HG02970 (cell line): ENCODE measurements around the gene CCNL1.

ENCODE experiments used
- ATAC-seq: cut with Tn5 transposase; IDR thresholded peaks from one replicate; pipeline ENCODE4 v1.9.1; 2021; ENCODE audit warnings: mild to moderate bottlenecking, moderate library complexity, moderate number of reproducible peaks; ENCODE audit not compliant: unreplicated experiment, low FRiP score

CCNL1 gene

DNA sequence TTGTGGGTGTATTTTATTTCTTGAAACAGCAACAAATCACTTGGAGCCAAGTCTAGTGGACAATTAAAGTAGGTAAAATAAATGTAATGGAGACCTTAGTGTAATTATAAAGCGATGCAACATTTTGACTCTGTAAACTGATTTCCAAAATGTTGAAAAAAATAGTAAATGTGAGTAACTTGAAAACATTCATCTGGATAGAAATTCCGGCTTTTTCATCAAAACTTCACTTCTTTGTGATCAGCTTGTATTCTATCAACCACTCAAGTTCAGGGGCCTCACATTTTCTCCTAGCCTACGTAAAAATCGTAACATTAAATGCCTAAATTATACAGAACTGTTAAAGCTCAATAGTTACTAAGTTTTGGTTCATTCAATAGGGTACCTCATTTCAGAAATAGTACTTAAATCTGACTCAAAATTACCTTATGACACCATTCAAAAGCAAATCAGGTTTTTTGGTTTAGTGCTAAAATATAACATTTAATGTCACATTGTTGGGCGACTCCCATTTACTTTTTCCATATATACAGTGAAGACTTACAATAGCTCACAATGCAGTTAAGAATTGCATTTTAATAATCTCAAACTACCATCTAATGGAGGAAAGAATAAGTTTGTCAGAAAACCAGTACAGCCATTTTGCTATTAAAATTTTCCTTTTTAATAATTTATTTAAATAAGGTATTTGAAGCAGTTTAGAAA is 12.7 kb downstream of the CCNL1 start:
- ATAC-seq = no peak

DNA sequence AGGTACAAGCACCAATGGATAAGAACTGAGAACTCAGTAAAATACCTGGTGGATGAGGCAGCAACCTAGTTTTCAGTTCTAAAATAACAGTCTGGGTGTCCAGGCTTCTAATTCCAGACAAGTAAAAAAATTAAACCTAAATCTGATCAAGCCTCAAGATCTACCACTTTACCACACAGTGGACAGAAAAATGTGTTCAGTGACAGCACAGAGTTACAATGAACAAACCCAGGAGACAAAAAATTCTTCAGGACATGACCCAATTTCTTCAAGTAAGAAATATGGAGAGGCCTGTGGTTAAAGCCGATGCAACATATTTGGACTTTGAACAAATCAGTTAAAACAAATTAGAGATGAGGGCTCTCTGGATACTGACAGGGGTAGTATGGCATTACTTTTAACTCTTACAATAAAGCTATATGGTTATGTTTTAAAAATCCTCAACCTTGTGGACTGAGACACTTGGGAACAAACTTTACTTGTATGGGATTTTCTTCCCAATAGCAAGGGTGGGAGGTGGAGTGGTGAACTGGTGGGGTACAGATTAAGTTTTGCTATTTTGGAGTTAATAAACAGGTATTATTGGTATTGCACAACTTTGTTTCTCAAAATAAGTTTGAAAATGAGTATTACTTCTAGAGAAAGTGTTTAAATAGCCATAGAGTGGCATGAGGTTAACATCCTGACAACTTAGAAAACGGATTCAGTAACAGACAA is 14.2 kb downstream of the CCNL1 start:
- no peak for ATAC-seq

DNA sequence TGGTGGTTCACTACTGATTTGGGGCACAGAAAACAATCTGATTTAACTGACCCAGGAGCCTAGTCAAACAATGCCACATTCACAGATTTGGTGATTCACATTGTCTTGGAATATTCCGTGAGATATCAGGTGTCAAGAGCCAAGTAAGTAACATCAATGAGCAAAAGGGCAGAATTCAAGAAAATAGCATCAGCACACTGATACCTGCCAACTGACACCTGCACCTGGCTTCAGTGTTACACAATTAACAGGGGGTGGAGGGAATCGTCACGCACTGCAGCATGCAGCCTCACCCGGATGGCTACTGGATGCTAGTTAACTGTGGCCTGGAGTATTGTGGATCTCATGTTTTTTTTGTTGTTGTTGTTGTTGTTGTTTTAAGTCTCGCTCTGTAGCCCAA is 17.6 kb downstream of the CCNL1 start:
- no peak for ATAC-seq

DNA sequence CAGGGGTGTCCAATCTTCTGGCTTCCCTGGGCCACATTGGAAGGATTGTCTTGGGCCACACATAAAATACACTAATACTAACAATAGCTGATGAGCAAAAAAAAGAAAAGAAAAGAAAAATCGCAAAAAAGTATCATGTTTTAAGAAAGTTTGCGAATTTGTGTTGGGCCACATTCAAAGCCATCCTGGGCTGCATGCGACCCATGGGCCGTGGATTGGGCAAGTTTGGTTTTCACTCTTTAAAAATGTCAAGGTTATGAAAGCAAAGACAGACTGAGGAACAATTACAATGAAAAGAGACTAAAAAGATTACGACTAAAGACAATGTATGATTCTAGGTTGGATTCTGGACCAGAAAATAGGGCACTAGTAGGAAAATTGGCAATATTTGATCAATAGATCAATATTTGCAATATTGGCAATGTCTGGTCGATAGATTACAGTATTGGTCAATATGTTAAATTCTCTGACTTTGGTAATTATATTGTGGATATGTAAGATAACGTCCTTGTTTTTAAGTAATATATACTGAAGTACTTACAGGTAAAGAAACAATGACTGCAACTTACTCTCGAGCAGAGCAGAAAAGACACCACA is 19.9 kb downstream of the CCNL1 start:
- ATAC-seq = no peak

DNA sequence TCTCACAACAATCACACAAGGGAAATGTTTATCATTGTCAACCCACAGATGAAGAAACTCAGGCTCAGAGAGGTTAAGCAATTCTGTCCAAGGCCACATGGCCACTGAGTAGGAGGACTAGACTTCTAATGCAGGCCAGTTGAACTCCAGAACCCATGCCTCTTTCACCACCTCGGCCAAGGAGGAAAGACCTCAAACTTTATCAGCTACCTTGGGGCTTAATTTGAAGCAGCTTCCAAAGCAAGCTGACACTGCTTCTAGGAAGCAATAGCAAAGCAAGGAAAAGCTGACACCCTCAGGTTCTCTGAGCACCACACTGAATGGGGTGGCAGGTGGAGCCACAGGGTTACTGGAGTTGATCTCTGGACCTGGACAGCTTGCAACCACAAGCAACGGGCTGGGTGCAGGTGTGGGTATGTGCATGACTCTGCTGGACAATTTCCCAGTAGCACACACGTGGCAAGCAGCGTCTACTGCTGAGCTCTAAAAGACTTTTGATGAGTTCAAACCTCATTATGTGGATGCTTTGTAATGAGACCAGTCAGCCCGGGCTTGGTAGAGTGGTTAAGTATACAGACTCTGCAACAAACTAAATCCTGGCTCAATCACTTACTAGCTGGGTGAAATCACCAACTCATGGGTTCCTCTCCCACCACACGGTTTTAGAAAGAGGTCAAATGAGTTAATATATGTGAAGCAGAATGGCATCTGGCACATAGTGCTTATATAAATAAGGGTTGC is 23.1 kb downstream of the CCNL1 start:
- ATAC-seq = no peak

DNA sequence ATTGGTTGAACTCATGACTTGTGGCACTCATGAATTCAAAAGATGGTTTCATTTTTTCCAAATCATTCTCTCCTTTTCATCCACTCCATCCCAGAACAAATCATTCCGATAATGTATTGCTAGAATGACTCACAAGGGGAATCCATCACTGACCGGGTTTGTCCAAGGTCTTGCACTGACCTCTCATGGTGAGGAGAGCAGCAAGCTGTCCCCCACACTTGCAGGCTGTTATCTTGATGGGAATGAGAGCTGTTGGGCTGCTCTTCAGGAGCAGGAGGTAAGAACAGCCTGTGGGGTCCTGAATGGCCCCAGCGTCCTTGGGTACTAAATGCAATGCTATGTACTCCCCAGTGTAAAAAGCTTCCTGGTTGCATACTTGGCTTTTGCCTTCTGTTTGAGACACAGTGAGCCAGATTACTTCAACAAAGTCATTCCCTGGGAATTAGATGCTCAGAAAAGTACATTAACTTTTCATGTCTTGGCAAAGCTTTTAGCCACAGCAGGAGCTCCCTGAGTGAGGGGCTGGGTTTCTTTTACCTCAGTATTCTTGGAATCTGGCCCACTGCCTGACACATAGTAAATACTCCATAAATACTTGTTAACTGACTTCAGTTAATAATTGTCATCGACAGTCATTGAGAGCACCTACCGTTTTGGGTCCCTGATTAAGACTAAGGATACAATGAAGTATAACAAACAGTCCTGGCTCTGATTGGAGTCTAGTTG is 24.1 kb downstream of the CCNL1 start:
- ATAC-seq = no peak

DNA sequence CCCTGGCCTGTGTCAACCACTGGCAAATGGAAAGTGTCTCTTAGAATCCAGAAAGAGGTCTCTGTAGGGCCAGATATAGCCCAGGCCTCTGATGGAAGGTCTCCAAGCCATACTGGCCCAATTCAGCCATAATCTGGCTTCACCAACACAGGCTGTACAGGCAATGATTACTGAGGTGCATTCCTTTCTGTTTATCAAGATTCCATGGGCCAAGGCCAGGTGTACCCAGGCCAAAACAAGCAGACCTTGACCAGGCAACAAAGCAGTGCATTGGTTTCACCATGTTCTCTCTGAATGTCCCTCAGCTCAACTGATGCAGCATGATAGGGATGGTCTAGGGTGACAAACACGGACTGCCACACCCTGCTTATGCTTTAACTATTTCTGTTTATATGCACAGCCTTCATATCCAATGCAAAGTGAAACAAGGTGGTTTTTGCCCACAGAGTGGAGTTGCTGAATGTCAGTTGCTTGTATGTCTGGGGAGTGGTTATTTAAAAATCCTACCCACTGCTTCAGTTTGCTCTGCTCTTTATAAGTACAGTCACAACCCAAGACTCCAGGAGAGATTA is 25.2 kb downstream of the CCNL1 start:
- no peak for ATAC-seq

DNA sequence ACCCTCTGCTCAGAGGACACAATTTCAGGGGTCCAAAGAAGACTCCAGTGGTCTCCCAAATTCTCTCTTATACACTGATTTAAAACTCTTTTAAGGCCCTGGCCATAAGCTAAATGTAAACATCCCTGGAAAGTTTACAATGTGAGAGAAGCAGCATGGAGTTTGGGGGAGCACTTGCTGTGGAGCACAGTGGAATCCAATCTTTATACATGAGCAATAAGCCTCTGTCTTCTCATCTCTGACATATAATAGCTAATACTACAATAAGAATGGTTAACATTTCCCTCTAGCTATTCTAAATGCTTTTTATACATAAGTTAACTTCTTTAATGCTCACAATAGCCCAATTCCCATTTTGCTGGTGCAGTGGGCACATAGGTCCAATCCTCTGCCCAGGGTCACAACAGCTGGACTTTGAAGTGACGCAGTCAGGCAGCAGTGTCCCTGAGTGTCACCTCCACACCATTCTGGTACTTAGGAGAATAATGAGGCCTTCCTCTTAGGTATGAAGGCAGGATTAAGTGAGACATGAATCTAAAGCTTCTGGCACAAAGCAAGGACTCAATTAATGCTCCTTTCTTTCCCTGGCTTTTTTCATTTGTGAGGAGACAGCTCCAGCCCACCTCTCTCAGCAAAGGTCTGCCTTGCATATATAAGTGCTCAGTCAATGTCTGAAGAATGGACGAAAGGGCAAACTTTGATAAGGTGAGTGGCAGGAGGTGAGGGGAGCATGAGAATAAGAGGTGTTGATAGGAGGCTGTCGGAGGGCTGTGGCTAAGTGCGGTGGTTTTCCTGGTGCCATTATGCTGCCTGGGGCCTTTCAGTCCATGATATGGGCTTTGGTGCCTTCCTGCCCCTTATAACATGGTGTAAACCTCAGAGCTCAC is 26.3 kb downstream of the CCNL1 start:
- no peak for ATAC-seq

DNA sequence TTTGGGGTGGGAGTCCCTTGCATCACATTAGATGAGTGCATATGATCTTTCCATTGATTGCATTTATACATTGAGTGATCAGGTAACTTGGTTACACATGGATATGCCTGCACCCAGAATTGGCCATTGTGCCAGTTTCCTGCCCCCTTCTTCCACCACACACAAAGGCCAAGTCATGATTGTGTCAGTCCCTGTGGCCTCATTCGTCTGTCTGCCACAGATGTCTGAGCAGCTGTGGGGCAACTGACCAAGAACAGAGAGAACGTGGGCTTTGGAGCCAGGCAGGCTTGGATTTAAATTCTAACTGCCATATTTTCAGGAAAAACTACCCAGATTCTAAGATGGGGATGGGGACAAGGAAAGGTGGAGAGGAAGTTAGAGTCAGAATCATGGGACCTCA is 27.0 kb downstream of the CCNL1 start:
- ATAC-seq = no peak

DNA sequence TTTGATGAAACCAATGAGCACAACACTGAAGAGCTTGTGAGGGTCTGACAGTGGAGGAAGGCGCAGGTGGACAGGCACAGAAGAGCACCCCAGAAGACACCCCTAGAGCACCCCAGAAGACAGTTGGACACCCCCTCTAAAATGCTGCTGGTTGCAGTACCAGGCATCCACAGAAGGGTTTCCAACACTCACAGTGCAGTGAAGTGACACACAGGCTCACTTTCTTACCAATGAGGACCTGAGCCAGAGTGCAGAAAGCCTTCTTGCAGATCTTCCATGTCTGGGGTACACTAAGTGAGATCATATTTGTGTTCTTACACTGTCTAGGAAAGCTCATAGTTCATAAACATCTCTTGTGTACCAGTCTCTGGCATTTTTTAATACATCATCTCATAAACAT is 27.6 kb downstream of the CCNL1 start:
- no peak for ATAC-seq

DNA sequence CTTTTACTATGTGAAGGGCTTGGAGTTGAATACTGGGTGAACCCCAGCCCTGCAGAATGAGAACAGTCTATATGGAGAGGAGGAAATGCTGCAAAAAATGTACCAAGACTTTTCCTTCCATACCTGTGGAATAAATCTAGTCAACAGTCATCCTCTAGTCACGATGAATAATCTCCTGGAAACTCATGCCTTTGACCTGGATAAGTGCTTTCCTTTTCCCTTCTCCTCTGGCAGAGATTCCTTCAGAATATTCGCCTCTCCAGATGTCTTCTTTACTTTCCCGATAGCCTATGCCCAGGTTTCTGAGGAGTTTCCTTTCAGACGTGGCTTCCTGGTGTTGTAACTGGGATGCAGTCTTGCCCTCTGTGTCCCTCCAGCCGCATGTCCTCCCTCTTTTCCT is 28.1 kb downstream of the CCNL1 start:
- no peak for ATAC-seq

DNA sequence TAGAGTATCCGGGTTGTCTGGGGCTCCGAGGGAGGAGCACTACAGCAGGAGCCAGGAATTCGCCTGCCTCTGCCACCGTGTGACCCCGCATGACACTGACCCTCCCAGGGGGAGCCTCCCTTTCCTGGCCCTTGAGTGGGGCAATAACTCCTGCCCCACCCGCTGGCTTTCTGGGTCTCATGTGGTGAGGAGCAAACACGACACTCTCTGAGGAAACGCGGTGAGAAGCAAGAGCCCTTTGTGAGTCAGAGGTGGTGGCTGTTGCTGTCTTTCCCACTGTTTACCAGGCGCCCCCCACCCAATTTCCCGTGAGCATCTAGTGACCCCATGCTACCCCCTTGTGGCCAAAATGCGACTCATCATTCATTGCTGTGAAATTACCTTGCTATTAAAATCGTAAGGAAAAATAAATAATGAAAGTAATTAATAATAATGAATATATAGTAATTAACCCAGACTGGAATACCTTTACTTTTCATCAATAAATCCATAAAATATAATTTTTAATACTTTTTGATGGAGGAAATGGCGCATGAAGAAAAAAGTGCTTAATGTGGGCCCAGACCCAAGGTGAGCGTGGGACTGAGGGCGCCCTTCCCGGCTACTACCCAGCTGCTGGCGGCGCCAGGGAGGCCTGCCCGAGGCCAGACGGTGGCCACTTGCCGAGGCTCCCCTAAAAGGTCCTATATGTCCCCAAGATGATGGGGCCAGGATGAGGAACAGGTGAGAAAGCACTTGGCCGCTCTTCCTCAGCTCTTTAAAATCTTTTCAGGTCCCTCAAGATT is 29.3 kb downstream of the CCNL1 start:
- no peak for ATAC-seq

DNA sequence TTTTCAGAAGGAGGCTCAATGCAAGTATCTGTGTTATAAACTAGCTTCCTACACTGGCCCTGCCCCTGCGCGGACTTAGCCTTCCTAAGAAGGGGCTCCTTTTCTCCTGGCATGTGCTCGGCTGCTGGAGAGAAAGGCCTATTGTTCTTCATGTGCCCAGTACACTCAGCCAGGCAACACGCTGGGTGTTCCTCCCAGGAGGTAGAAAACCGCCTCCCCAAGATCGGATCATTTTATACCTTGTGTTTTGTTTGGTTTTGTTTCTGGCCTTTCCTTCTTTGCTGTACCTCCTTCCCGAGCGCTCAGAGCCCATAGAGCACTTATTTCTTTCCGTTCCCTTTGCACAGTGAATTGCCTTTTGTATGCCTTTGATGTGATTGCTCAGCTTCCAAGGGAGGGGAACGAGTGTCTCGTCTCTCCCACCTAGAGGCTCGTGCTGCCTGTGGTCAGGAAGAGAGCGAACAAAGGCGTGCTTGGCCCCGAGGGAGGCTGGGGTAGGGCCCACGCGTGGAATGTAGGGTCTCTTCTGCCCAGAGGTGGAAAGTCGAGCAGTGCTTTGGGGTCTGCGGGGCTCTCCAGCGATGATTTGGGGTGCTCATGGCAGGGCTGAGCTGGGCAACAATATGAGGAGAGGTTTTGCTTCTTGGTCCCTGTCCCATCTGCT is 30.0 kb downstream of the CCNL1 start:
- no peak for ATAC-seq

DNA sequence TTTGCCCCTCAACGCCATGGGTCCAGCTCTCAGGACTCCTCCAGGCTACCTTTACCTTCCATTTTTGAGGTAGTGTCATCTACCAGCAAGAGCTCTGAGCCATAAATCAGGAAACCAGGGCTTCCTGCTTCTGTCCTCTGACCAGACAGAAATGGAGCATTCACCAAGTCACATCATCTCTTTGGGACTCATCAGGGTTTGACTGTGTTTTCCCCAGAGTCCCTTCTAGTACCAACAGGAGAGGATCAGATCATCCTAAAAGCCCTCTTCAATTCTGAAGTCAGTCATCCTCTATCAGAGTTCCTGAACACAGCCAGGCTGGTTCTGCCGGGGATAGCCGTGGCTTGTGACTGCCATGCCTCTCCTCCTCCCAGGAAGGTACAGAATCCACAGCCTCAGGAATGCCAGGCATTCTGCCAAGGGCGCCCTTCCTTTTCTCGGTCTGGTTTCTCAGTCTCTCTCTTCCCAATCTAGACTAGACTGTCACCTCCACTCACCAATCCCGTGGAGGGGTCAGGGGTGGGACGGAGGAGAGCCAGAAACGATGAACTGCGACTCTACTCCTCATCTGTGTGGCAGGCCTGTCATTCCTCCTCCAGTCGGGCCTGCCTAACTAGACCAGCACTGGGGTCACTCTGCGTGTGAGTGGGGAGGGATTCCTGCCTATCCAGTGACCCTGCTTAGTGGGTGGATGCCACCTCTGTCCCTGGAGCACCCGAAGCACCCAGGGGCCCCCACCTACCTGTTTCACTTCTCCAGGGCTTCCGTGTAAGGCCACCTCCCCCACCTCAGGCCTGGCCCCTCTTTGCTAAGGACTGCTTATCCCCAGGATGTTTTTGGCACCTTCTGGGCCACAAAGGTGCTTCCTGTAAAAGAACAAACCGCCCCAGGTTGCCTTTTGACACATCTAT is 30.9 kb downstream of the CCNL1 start:
- ATAC-seq = no peak

DNA sequence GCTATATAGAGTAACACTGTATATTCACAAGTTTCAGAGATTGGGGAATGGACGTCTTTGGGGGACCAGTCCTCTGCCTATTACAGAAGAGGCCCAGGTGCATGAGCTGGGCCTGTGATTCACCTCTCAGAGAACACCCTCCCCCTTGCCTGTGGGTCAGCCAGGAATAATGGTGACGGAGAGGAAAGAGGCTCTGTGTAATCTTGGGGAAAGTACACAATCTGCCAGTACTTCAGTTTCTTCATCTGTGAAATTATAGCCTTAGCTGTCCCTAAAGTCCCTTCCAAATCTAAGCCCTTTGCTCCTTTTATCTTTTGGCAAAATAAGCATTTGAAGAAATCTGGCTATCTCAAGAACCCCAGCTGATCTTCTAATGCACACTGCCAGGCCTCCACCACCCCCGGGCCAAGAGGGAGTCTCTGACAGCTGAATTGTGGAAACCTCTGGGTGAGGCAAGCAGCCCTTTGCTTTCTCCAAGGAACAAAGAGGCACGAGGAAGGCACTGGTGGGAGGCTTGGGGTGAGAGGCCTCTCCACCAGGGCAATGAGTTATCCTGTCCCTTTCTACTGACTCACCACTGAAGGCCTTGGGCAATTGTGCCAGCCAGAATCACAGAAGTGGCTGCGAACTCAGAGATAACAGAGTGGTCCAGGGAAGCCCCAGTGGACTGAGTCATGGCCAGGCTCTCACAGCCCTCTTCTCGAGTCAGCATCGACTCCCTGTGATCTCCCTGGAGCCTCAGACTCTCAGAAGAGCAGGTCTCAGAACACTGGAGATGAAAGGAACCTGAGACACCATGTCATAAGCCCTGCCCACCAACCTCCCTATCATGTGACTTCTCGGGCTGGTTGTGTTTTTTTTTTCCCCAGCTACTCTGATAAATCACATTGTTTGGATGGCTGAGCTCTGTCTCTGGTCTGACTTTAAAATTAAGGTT is 31.8 kb downstream of the CCNL1 start:
- ATAC-seq = no peak

DNA sequence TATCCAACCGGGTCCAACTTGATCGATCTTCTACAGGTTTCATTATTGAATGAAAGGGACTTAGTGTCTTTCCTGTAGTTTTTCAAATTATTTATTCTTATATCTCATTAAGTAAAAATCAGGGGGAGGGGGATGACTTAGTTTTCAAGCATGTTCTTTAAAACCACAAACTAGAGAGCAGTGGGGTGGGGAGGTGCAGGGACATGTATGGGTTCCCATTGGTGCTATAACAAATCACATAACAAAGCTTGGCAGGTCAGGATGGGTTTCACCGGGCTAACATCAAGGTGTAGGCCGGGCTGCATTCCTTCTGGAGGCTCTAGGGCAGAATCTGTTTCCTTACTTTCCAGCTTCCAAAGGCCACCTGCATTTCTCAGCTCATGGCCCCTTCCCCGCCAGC is 32.7 kb downstream of the CCNL1 start:
- ATAC-seq = no peak
